ENCODE measurements around the gene HOXC4.

Gene HOXC4

GRCh38 chr12:54029529-54030441 is 23.9 kb upstream of the HOXC4 start:
- DNase-seq = no peak

GRCh38 chr12:54030442-54030801 is 23.2 kb upstream of the HOXC4 start:
- no peak for DNase-seq

GRCh38 chr12:54030889-54031471 is 22.7 kb upstream of the HOXC4 start:
- DNase-seq = no peak

- DNase-seq = no peak
These were observed 22.2 kb upstream of the HOXC4 start for GRCh38 chr12:54031480-54031879.

GRCh38 chr12:54032086-54032619 is 21.5 kb upstream of the HOXC4 start:
- no peak for DNase-seq

GRCh38 chr12:54032627-54033100 is 21.0 kb upstream of the HOXC4 start, which contains the start of gene HOXC5:
HOXC5 (plus strand) TSS chr12:54033050; CDS start chr12:54033123, 73 bp downstream.
- peak in 1 of 2 experiments; percentile 66 for DNase-seq

GRCh38 chr12:54033106-54033979 is 20.3 kb upstream of the HOXC4 start:
- DNase-seq = no peak

- DNase-seq = no peak
These were observed 19.5 kb upstream of the HOXC4 start for GRCh38 chr12:54033980-54034784.

- no peak for DNase-seq
These were observed 18.8 kb upstream of the HOXC4 start for GRCh38 chr12:54034785-54035310.

GRCh38 chr12:54035568-54036264 is 17.9 kb upstream of the HOXC4 start:
- no peak for DNase-seq

GRCh38 chr12:54036620-54037359 is 16.8 kb upstream of the HOXC4 start:
- DNase-seq = no peak

GRCh38 chr12:54037360-54038283 is 16.0 kb upstream of the HOXC4 start:
- no peak for DNase-seq

- no peak for DNase-seq
These were observed 15.3 kb upstream of the HOXC4 start for GRCh38 chr12:54038284-54038870.

- no peak for DNase-seq
These were observed 14.7 kb upstream of the HOXC4 start for GRCh38 chr12:54038871-54039414.

- DNase-seq = no peak
These were observed 14.1 kb upstream of the HOXC4 start for GRCh38 chr12:54039417-54040147.

- no peak for DNase-seq
These were observed 13.5 kb upstream of the HOXC4 start for GRCh38 chr12:54040148-54040494.

GRCh38 chr12:54040648-54041047 is 13.0 kb upstream of the HOXC4 start:
- no peak for DNase-seq
